ENCODE measurements around the gene POLR2A. TPM values are rescaled to one million over a fixed set of nuclear protein-coding genes. Genes with fewer than 3 reads are reported as not detected.
A peak's percentile ranks its signal among the peaks of the same experiment; 100 is the strongest.

The POLR2A gene
- total RNA-seq, 1 donor from 2014 or later: 105 TPM

- Histone ChIP-seq H3K4me1 (peaks cover 38% of the 10 kb centered on the region), H3K27ac (no peak overlapping the region), H3K36me3 (peaks cover 27% of the 10 kb centered on the region), H3K27me3 (no peaks in the 10 kb centered on the region), H3K9me3 (no peaks in the 10 kb centered on the region), H3K4me3 (no peak overlapping the region)
- DNase-seq (no peak), ATAC-seq (no peak)
- intact Hi-C loops (cut with DNase I): no loop called here
- no peak for TF ChIP-seq CTCF (IDR thresholded peaks at IDR 0.05)
Observed at GRCh38 chr17:7490144-7490543, 6.0 kb downstream of the POLR2A start.

DNA sequence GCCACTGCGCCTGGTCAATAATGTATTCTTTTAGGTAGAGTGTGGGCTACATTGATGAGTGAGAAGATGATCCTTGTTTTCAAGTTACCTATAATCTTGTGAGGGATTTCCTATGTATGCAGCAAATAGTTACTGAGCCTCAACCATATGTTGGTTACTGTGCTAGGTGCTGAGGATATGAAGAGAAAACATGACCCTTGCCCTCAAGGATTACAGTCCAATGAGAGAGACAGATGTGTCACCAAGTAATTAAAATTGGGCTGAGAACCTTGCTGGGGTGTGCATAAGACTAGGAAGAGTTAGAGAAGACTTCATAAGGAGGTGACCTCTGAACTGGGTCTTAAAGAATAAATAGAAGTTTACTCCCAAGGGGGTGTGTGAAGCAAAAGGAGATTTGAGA lies 7.4 kb downstream of the POLR2A start:
- Histone ChIP-seq H3K27me3 (no peaks in the 10 kb centered on the region), H3K9me3 (no peaks in the 10 kb centered on the region), H3K27ac (no peak overlapping the region), H3K4me3 (no peak overlapping the region), H3K36me3 (peaks cover 37% of the 10 kb centered on the region), H3K4me1 (peaks cover 23% of the 10 kb centered on the region)
- intact Hi-C loops (cut with DNase I): no loop called here
- no peak for TF ChIP-seq CTCF (IDR thresholded peaks at IDR 0.05)
- DNase-seq: no peak
- ATAC-seq: no peak

GRCh38 chr17:7493941-7494340 lies 9.8 kb downstream of the POLR2A start:
- Histone ChIP-seq H3K36me3 (peaks cover 56% of the 10 kb centered on the region), H3K4me1 (peaks cover 9% of the 10 kb centered on the region), H3K4me3 (no peak overlapping the region), H3K27ac (no peak overlapping the region), H3K9me3 (no peaks in the 10 kb centered on the region), H3K27me3 (no peaks in the 10 kb centered on the region)
- DNase-seq (no peak), ATAC-seq (no peak)
- intact Hi-C loops (cut with DNase I): no loop called here
- no peak for TF ChIP-seq CTCF (IDR thresholded peaks at IDR 0.05)

DNA sequence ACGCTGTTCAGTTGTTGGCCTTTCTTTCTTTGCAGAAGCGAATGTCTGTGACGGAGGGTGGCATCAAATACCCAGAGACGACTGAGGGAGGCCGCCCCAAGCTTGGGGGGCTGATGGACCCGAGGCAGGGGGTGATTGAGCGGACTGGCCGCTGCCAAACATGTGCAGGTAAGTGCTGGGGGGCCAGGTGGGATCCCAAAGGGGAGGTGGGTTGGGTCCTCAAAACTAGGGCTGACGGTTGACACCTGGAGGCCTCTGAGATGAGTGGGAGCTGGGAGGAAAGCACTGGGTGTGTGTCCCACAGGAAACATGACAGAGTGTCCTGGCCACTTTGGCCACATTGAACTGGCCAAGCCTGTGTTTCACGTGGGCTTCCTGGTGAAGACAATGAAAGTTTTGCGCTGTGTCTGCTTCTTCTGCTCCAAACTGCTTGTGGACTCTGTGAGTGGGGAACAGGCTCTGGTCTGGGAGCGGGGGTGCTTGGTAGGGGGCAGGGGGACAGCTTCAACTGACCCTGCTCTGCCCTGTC lies 11.8 kb downstream of the POLR2A start:
- Histone ChIP-seq H3K36me3 (peaks cover 76% of the 10 kb centered on the region), H3K27me3 (no peaks in the 10 kb centered on the region), H3K27ac (no peak overlapping the region), H3K4me1 (peaks cover 5% of the 10 kb centered on the region), H3K4me3 (no peak overlapping the region), H3K9me3 (no peaks in the 10 kb centered on the region)
- no peak for TF ChIP-seq CTCF (IDR thresholded peaks at IDR 0.05)
- DNase-seq (no peak), ATAC-seq (peak; percentile 5)
- intact Hi-C loops (cut with DNase I): no loop called here

DNA sequence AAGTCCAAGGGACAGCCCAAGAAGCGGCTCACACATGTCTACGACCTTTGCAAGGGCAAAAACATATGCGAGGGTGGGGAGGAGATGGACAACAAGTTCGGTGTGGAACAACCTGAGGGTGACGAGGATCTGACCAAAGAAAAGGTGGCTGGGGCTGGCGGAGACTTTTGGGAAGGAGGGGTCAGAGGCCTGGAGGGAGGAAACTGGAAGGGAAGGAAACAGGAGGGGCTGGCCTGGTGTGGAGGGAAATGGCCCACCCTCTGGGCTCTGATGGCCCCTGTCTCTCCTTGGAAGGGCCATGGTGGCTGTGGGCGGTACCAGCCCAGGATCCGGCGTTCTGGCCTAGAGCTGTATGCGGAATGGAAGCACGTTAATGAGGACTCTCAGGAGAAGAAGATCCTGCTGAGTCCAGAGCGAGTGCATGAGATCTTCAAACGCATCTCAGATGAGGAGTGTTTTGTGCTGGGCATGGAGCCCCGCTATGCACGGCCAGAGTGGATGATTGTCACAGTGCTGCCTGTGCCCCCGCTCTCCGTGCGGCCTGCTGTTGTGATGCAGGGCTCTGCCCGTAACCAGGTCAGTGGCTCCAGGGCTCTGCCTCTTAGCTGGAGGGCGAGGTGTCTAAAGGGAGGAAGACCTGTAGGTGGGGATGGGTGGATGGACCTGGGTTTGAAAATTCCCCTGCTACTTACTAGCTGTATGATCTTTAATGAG lies 12.5 kb downstream of the POLR2A start:
- H3K27me3 ChIP-seq: no peaks in the 10 kb centered on the region
- no peak overlapping the region for H3K27ac ChIP-seq
- peaks cover 77% of the 10 kb centered on the region for H3K36me3 ChIP-seq
- DNase-seq (no peak), ATAC-seq (peak; percentile 37)
- no peak for TF ChIP-seq CTCF (IDR thresholded peaks at IDR 0.05)
- intact Hi-C loops (cut with DNase I): no loop called here
- H3K9me3 ChIP-seq: no peaks in the 10 kb centered on the region
- H3K4me1 ChIP-seq: peaks cover 5% of the 10 kb centered on the region
- H3K4me3 ChIP-seq: no peak overlapping the region
